NT2/D1 (cell line): ENCODE data around the gene SLC2A10.

ENCODE experiments used
- SUZ12 ChIP-seq: IDR thresholded peaks from 2 replicates; pipeline ENCODE4 v1.6.1; 2011; ENCODE audit not compliant: insufficient read length, insufficient read depth; ENCODE audit errors: extremely low read depth
- YY1 ChIP-seq: IDR thresholded peaks from 2 replicates; pipeline ENCODE4 v1.6.1; 2011; ENCODE audit not compliant: insufficient read length, insufficient read depth
- ZNF274 ChIP-seq: IDR thresholded peaks from 2 replicates; pipeline ENCODE4 v1.6.1; 2011; ENCODE audit warnings: mild to moderate bottlenecking, low read depth, low read length

DNA sequence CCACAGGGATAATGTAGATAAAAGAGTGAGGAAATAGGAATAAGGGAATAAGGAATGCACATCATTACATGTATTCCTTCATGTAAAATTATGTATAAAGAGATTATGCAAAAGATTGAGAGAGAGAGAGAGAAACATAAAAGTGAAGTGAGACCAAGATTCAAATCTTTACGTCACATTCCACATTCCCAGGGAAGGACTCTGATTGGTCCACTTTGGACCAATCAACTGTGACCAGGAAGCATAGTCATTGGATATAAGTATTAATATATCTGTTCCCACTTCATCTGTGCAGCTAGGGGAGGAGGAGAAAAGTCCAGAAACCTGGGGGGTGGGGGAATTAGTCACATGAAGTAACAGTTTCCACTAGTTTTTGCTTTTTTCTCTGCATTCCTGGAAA is 66.4 kb downstream of the SLC2A10 start:
- no peak for TF ChIP-seq ZNF274
- no peak for TF ChIP-seq SUZ12
- TF ChIP-seq YY1 = no peak
